Thymus (tissue), 11 donors: ENCODE results near the gene PRPF40A. TPM values are rescaled to one million over a fixed set of nuclear protein-coding genes. Genes with fewer than 3 reads are reported as not detected.
A peak's percentile ranks its signal among the peaks of the same experiment; 100 is the strongest.
"Not testable (repeated sequence)": the region's sequence is repeated elsewhere in the genome, so short reads cannot be mapped to it uniquely, and the experiment has no call there.

ENCODE experiments used
- DNase-seq, 9 donors: peaks; one replicate each; pipeline ENCODE4 v3.0.0-alpha.2; 2013; ENCODE audit warnings: low spot score in 9 of 9, low read depth in 6 of 9, missing footprints in 1 of 9
- H3K27ac ChIP-seq, 2 donors: one replicate each; pipeline ENCODE4 v1.5.1; 2013; ENCODE audit warnings: control low read depth in 1 of 2, low read depth in 1 of 2, low read length in 1 of 2, mild to moderate bottlenecking in 1 of 2, moderate library complexity in 1 of 2
- H3K27me3 ChIP-seq, 2 donors: one replicate each; pipeline ENCODE4 v1.5.1; 2013; ENCODE audit warnings: low read length in 1 of 2; ENCODE audit not compliant: control insufficient read depth in 2 of 2, insufficient read depth in 1 of 2
- H3K36me3 ChIP-seq, 2 donors: one replicate each; pipeline ENCODE4 v1.5.1; 2013; ENCODE audit warnings: low read length in 1 of 2, mild to moderate bottlenecking in 1 of 2, moderate library complexity in 1 of 2; ENCODE audit not compliant: control insufficient read depth in 2 of 2, insufficient read depth in 2 of 2
- H3K4me1 ChIP-seq, 2 donors: one replicate each; pipeline ENCODE4 v1.5.1; 2013; ENCODE audit warnings: low read length in 2 of 2; ENCODE audit not compliant: control insufficient read depth in 2 of 2, insufficient read depth in 2 of 2
- H3K4me3 ChIP-seq, 2 donors: one replicate each; pipeline ENCODE4 v1.5.1; 2013; ENCODE audit warnings: low read length in 2 of 2, control low read depth in 1 of 2, mild to moderate bottlenecking in 1 of 2
- H3K9me3 ChIP-seq, 2 donors: one replicate each; pipeline ENCODE4 v1.5.1; 2013; ENCODE audit warnings: low read length in 1 of 2, mild to moderate bottlenecking in 1 of 2; ENCODE audit not compliant: control insufficient read depth in 2 of 2, insufficient read depth in 1 of 2
- WGBS: extraction: QIAGEN DNeasy Blood & Tissue Kit; methylation state at CpG from one replicate; pipeline ENCODE4 v1.1.7; 2013; 5-methylcytosine and 5-hydroxymethylcytosine counted together
- polyA plus RNA-seq: library from polyadenylated mRNA; stranded (reverse); fragments of 200-250 nt; gene quantifications from one replicate; pipeline ENCODE4 v1.2.3, GENCODE V29; 2013
- total RNA-seq: library from RNA; stranded (reverse); fragments of 120-200 nt; gene quantifications from one replicate; pipeline ENCODE4 v1.2.4, GENCODE V29; 2013
- donor health status: healthy.

PRPF40A gene
- total and polyA plus RNA-seq, 2 donors, result 31.9 to 127 TPM

DNA sequence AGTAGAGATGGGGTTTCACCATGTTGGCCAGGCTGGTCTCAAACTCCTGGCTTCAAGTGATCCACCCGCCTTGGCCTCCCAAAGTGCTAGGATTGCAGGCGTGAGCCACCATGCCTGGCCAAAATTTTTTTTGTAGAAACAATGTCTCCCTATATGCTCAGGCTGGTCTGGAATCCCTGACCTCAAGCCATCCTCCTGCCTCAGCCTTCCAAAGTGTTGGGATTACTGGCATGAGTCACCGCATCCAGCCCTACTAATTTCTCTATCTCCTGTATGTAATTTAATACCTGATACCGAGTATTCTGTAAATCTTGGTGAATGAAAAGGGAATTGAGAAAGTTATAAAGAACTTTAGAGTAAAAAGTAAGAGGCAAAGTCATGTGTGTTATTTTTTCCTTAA lies 30.5 kb upstream of the PRPF40A start:
- H3K4me3 ChIP-seq, H3K36me3 ChIP-seq: not testable (repeated sequence)

DNA sequence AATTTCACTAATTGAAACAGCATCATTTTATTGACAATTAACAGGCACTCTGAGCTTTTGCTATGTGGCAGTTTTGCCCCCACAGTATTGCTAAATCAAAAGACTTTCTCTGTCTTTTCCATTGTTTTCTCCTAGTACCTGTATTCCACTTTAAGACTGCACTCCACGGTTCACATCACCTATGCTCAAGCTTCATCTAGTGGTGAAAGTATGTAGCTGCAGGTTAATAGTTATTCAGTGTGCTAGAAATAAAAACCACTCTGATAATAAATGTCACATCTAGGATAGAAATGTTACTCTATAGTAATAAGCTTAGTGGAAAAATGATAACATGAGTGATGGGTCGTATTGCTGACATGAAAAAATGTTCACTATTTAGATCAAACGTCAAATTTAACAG lies 25.7 kb upstream of the PRPF40A start:
- 87% methylated on average over 3 of the region's 3 CpGs for WGBS
- H3K4me3 ChIP-seq, result no peak overlapping the region
- peaks cover 13 to 15% of the 10 kb centered on the region in 2 donors for H3K36me3 ChIP-seq
- H3K27me3 ChIP-seq, result no peaks in the 10 kb centered on the region
- no peak for DNase-seq
- H3K27ac ChIP-seq, result no peak overlapping the region
- H3K4me1 ChIP-seq, result no peaks in the 10 kb centered on the region
- no peaks in the 10 kb centered on the region for H3K9me3 ChIP-seq

More for the DNA sequence above, 30.5 kb upstream of the PRPF40A start:
- 97% methylated on average over 4 of the region's 4 CpGs for WGBS
- not testable (repeated sequence) for H3K9me3 ChIP-seq, H3K27me3 ChIP-seq, DNase-seq, H3K4me1 ChIP-seq, H3K27ac ChIP-seq

DNA sequence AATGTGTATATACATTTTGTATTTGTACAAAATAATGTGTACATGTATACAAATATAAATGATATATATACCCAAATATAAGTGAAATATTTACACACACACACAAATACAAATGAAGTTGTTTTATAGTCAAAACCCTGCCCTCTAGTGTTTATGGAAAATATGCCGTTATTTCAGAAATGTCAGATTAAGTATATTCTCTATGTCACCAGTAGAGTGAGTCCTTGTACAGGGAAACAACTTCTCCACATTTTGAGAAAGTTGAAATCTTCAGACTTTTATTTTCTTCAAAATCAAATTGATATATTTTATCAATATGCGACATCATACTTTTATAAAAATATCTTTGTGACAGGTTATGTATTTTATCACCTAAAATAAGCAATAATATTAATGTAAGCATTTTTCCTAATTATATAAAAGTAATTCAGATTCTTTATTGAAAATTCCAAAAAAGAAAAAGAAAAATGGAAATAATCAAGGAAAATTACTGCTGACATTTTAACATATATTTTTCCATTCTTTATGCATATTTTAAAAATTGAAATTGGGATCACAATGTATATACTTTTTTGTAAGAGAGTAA lies 23.6 kb upstream of the PRPF40A start:
- no peak overlapping the region for H3K4me3 ChIP-seq
- no peak overlapping the region for H3K27ac ChIP-seq
- H3K4me1 ChIP-seq, result no peaks in the 10 kb centered on the region
- DNase-seq, result peak in 6 of 9 donors; percentile 19 to 72 (median 38)
- H3K27me3 ChIP-seq, result no peaks in the 10 kb centered on the region
- 45% methylated on average over 2 of the region's 2 CpGs for WGBS
- H3K9me3 ChIP-seq, result no peaks in the 10 kb centered on the region
- H3K36me3 ChIP-seq, result peaks cover 14 to 28% of the 10 kb centered on the region in 2 donors

DNA sequence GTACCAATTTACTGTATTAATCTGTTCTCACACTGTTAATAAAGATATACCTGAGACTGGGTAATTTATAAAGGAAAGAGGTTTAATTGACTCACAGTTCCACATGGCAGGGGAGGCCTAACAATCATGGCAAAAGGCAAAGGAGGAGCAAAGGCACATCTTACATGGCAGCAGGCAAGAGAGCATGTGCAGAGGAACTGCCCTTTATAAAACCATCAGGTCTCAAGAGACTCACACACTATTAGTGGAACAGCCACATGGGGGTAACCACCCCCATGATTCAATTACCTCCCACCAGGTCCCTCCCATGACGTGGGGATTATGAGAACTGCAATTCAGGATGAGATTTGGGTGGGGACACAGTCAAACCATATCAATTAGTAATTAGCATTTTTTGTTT lies 22.4 kb upstream of the PRPF40A start:
- H3K4me3 ChIP-seq, H3K4me1 ChIP-seq, DNase-seq, H3K27me3 ChIP-seq, H3K27ac ChIP-seq, H3K9me3 ChIP-seq: not testable (repeated sequence)
- peaks cover 14 to 32% of the 10 kb centered on the region in 2 donors for H3K36me3 ChIP-seq
- WGBS, result 96% methylated on average over 1 of the region's 1 CpG

DNA sequence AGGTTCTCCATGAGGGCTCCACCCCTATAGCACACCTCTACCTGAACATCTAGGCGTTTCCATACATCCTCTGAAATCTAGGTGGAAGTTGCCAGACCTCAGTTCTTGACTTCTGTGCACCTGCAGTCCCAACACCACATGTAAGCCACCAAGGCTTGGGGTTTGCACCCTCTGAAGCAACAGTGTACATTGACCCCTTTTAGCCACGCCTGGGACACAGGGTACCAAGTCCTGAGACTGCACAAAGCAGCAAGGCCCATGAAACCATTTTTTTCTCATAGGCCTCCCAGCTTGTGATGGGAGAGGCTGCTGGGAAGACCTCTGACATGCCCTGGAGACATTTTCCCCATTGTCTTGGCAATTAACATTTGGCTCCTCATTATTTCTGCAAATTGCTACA lies 21.2 kb upstream of the PRPF40A start:
- whole genome bisulfite sequencing, result over 99% methylated on average over 2 of the region's 2 CpGs
- H3K36me3 ChIP-seq, result peaks cover 14 to 28% of the 10 kb centered on the region in 2 donors

DNA sequence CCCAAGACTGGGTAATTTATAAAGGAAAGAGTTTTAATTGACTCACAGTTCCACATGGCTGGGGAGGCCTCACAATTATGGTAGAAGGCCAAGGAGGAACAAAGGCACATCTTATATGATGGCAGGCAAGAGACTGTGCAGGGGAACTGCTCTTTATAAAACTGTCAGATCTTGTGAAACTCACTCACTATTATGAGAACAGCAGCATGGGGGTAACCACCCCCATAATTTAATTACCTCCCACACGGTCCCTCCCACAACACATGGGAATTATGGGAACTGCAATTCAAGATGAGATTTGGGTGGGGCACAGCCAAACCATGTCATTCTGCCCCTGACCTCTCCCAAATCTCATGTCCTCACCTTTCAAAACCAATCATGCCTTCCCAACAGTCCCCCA lies 20.2 kb upstream of the PRPF40A start:
- H3K4me1 ChIP-seq, H3K9me3 ChIP-seq, H3K27me3 ChIP-seq, H3K4me3 ChIP-seq, H3K27ac ChIP-seq, DNase-seq: not testable (repeated sequence)
- WGBS, result 100% methylated on average over 1 of the region's 1 CpG
- peaks cover 14 to 28% of the 10 kb centered on the region in 2 donors for H3K36me3 ChIP-seq

More for the DNA sequence above, 21.2 kb upstream of the PRPF40A start:
- H3K27ac ChIP-seq, result no peak overlapping the region
- no peak overlapping the region for H3K4me3 ChIP-seq
- H3K9me3 ChIP-seq, result no peaks in the 10 kb centered on the region
- no peak for DNase-seq
- no peaks in the 10 kb centered on the region for H3K27me3 ChIP-seq
- no peaks in the 10 kb centered on the region for H3K4me1 ChIP-seq

DNA sequence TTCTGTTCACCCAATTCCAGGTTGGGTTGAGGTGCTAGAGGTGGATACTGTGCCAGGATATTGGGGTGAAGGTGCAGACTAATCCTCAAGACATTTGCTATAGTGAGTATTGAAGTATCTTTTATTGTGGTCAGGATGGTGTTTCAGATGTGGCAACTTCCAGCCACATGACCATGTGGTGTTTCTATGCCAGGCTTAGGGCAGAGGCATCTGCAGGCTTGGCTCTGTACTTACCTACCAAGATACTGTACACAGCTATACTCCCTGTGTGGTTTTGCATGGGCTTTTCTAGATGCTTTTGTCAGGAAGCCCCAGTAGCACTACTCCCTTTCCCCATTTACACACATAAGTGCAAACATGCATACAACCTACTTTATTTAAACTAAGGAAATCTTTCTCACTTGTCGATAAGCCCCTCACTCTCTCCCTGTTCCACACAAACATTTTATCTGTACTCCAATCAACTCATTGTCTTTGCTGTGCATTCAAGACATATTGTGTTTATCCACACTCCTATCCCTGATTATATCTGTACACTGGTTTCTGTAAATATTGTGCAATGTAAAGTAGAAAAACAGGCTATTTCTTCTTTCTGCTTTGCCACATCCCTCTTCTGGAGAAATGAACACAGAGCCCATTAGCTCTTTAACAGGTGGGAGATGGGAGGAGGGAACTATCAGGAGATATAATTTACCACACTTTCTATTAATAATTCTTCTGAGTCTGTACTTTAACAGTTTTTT lies 13.5 kb upstream of the PRPF40A start:
- Histone ChIP-seq H3K9me3 (no peaks in the 10 kb centered on the region), H3K4me3 (no peak overlapping the region), H3K4me1 (peaks cover 0 to 3% of the 10 kb centered on the region in 2 donors), H3K36me3 (peaks cover 0 to 9% of the 10 kb centered on the region in 2 donors), H3K27ac (no peak overlapping the region), H3K27me3 (no peaks in the 10 kb centered on the region)
- WGBS, result 98% methylated on average over 1 of the region's 1 CpG
- DNase-seq, result peak in 3 of 9 donors; percentile 13 to 57 (median 28)

DNA sequence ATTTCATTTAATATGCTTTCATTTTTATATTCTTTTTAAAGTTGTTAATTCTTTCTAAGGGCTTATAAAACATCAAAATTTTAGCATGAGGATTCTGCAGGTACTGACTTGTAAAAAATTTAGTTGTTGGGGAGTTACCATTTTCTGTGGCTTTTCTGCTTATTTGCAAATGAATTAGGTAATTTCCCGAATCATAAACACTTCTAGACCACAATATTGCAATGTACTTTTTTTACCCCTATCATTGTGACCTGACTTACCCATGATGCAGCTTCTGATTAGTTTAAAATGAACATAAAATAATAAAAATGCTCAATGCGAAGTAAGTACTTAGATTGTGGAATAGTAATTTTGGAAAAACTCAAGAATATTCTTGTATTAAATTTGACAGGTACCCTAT lies 12.6 kb upstream of the PRPF40A start:
- Histone ChIP-seq H3K27ac (no peak overlapping the region), H3K4me1 (peaks cover 0 to 3% of the 10 kb centered on the region in 2 donors), H3K36me3 (peaks cover 0 to 6% of the 10 kb centered on the region in 2 donors), H3K27me3 (no peaks in the 10 kb centered on the region), H3K4me3 (no peak overlapping the region), H3K9me3 (no peaks in the 10 kb centered on the region)
- no peak for DNase-seq
- WGBS, result 90% methylated on average over 2 of the region's 2 CpGs

DNA sequence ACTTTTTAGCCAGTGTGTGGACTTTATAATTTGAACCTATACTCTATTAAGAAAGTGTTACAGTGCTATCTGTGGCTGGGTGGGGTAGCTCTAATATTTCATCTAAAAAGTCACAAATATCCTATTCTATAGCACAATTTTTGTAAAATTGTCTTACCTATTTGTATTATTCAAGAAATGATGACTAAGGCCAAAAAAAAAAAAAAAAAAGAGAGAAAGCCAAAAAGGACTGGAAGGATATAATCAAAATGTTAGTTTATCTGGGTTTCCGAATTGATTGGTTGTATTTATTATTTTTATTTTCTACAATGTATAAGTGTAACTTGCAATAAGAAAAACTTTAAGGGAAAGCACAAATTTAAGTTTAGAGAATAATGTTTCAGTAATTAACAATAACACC lies 6.7 kb upstream of the PRPF40A start:
- Histone ChIP-seq H3K4me3 (no peak overlapping the region), H3K36me3 (peaks cover 0 to 5% of the 10 kb centered on the region in 2 donors), H3K27me3 (no peaks in the 10 kb centered on the region), H3K9me3 (no peaks in the 10 kb centered on the region), H3K27ac (no peak overlapping the region), H3K4me1 (peaks cover 0 to 12% of the 10 kb centered on the region in 2 donors)
- WGBS, result 98% methylated on average over 1 of the region's 1 CpG
- no peak for DNase-seq
